NCI-H524 treated with DMSO at 0.1 percent for 48 hours (cell line): ENCODE data around the gene PRPF4.
"Not testable (repeated sequence)": the region's sequence is repeated elsewhere in the genome, so short reads cannot be mapped to it uniquely, and the experiment has no call there.

ENCODE experiments used
- DNase-seq: peaks from one replicate; lab custom pipeline; 2025; lab: John Stamatoyannopoulos, UW

Gene PRPF4

DNA sequence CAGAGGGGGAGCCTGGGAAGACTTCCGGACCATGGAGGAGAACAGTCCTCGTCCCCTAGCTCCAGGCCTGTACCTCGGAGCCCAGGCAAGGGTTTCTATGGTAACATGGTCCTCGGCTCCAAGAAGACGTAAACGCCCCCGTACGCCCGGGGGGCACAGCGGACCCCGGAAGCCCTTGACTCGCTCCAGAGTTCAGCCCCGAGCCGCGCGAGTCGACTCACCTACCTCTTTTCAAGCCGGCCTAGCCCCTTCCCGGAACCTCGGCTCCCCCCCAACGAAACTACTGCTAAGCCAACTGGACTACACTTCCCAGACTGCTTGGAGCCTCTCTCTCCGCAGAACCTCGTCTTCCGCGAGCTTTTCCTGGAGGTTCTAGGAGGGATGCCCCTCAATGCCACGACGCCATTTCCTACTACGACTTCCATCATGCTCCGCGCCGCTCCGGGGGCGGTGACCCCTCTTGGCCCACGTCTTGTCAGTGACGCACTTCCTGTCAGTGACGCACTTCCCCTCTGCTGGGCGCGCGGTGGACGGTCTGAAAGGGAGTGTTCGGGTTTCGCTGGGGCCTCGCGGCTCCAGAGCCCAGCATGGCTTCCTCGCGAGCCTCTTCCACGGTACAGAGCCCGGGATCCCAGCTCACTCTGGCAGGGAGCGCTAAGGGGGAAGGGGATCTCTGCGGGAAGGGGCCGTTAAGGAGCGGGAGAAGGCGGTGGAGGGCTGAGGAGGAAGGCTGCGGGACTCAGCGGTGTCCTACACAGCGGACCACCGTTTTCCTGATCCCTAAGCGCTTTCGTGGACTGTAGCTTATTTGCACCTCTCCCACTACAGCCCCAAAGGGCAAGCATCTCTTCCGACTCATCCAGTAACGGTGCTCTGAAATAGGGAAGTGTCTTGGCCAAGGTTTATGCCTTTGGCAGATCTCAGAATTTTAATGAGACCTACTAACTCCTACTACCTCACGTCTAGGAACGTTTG is at the start of gene PRPF4, which contains the start of gene CDC26:
PRPF4 (plus strand) TSS at position 502 of the 975 bp plus-strand sequence; CDS start at position 588, 86 bp downstream.
CDC26 (minus strand) TSS at position 416 of the 975 bp plus-strand sequence. CDS start 3,065 bp downstream, outside the sequence.
- peak; percentile 99 for DNase-seq

DNA sequence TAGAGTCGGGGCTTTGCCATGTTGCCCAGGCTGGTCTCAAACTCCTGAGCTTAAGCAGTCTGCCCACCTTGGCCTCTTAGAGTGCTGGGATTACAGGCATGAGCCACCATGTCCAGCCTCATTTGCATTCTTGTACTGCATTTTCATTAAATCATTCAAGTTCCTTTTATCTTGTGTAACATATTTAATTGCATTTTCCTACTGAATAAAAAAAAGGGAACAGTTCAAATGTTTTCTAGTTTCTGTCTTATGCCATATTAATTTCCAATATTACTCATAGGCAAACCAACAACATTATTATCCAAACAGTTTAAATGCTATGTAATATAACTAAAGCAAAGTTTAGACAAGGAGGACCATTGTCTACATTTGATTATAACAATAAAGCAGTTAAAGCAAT is 48.0 kb upstream of the PRPF4 start:
- no peak for DNase-seq

DNA sequence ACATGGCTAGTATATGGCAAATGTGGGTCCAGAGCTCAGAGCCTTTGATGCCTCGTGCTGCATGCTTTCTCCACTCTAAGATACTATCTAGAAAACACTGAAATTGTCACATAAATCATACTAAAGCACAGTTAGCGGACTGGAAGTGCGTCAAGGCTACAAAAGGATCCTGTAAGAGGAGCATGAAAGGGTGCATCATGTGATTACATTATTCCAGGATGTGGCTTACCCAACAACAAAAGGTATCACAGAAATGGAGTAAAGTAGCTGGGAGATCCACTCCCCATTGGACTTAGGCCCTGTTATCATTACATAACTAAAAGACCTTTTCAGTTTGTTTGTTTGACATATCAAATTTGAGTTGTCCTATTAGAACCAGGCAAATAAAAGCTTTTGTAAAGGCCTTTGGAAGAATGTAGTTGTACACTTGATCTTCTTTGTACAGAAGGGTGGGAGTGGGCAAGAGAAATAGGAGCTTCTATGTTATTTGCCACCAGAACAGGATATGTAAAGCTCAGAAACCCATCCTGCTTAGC is 47.3 kb upstream of the PRPF4 start:
- DNase-seq, result no peak

DNA sequence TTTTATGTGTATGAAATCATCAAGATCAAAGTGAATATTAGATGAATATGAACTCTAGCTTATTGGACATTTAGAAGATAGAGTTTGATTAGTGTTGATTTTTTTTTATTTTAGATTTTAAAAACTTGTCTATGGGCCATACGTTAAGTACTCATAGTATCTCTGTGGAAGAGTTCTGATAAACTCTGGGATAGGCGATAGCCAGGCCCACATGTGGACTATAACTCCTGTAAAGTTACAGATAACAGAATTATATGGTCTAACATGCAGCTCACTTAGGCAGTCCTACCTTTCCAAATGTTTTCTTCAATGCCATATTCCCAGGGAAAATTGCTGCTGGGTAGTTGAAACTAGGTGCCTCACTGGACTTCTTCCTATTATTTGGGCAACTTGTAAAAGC is 43.8 kb upstream of the PRPF4 start:
- DNase-seq, result no peak

DNA sequence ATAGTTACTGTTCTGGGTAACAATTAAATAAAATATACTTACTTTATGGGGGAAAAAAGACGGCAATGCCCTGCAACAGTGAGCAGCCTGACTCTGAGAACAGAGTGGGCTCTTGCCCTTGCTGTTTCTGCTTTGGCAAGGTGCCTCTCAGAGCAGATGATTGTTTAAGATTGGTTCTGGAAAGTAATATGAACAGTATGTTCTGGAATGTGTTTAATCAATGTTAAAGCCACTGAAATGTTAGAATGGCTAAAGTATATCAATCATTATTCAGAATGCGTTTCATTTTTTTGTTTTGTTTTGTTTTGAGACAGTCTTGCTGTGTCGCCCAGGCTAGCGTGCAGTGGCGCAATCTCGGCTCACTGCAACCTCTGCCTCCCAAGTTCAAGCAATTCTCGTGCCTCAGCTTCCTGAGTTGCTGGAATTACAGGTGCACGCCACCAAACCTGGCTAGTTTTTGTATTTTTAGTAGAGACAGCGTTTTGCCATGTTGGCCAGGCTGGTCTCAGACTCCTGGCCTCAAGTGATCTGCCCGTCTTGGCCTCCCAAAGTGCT is 39.7 kb upstream of the PRPF4 start:
- not testable (repeated sequence) for DNase-seq

DNA sequence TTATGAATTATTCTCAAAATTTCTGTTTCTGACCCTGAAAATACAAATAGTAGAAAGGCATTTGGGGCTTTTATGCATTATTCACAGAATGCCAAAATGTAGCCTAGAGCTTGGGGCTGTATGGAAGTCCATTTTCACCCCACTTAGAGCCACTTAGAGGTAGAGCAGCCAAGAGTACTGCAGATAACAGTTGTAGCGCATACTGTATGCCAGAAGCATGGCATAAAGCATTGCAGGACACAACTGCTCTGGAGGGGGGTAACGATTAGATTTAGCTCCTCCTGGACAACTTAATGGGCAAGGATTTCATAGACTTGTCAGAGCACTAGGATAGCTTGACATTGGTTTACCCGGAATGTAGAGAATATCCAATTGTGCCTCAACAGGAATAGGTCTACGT is 38.4 kb upstream of the PRPF4 start:
- DNase-seq, result no peak

DNA sequence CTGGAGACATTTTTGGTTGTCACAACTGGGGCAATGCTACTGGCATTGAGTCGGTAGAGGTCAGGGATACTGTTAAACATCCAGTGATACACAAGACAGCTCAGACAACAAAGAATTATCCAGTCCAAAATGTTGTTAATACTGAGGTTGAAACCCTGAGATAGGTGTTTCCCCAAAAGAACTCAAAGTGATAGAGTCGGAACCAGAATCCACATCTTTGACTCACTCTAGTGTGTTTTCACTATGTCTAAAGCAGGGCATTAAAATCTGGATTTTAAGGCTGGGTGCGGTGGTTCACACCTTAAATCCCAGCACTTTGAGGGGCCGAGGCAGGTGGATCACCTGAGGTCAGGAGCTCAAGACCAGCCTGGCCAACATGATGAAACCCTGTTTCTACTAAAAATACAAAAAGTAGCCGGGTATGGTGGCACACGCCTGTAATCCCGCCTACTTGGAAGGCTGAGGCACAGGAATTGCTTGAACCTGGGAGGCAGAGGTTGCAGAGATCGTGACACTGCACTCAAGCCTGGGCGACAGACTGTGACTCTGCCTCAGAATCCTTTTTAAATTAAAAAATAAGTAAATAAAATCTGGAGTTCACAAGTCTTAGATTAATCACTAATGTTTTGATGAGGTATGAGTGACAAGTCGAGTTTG is 37.1 kb upstream of the PRPF4 start:
- no peak for DNase-seq

DNA sequence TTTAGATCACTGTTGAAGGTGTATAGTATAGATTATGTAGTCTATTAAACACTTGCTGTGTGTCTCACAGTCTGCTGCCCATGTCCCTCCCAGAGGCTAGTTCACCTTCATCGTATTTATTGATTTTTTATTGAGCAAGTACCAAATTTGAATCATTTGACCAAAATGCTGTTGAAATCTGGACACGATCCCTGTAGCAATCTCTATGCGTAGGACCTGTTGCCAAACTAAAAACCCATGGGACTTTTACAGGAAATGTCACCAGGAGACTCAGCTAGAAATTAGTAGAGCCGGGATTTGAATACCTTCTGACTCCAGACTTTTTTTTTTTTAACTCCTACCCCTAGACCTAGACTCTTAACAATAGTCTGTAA is 36.6 kb upstream of the PRPF4 start:
- no peak for DNase-seq

DNA sequence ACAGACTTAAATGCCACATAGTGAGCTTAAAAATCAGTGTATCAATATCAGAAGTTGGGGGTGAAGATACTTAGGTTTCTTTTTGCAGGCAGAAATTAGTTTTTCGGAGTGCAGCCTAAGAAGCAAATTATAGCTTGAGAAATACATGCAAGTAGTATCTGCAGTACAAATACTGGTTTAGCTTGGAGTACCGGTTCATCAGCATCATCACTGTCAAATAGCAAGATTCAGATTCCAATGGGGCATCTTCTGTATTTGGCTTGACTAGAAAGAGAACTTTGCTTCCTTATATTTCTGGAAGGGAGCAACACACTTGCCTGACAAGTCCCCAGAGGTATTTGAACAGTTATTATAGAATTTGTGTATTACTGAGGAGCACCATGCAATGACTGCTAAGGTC is 34.3 kb upstream of the PRPF4 start:
- no peak for DNase-seq

DNA sequence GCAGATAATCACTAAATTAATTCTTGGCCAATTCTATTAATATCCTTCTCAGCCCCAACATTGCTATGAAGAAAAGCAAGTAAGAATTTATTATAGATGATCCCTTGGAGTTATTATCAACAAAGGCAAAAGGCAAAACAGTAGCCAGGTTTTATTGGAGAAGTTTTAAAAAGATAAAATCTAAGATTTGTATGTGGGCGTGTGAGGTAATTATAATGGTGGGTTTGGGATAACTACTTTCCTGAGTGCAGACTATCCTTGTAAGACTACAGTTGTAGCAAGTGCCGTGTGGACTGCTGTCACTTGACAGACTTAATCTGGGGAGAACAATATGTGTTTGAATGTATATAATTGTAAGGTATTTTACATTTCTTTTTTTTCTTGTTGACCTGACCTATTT is 30.9 kb upstream of the PRPF4 start:
- no peak for DNase-seq

DNA sequence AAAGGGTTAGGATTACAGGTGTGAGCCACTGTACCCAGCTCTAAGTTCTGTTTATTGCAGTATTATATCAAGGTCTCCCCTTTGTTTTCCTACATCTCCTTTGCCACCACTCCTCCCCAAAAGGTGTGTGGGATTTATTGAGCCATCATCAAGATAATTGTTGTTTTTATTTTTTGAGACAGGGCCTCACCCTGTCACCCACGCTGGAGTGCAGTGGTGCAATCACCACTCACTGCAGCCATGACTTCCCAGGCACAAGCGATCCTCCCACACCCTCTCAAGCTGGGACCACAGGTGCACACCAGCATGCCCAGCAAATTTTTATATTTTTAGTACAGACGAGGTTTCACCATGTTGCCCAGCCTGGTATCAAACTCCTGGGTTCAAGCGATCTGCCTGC is 29.6 kb upstream of the PRPF4 start:
- DNase-seq, result no peak

DNA sequence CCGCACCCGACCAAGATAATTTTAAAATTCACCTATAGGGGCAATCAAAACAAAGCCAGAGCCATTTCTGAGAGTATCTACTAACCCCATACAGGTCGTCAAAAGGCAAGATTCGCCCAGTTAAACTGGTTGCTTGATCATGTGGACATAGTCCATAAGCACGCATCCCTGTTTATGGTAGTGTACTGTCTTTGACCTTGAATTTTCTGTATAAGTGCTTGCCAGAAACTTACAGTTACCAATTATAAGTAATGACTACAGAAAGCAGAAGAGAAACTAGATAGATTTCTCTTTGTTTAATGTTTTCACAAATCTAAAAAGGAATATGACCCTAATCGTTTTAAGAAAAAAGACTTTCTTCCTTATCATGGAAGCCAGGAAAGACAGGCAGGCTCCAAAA is 28.5 kb upstream of the PRPF4 start:
- DNase-seq, result no peak

DNA sequence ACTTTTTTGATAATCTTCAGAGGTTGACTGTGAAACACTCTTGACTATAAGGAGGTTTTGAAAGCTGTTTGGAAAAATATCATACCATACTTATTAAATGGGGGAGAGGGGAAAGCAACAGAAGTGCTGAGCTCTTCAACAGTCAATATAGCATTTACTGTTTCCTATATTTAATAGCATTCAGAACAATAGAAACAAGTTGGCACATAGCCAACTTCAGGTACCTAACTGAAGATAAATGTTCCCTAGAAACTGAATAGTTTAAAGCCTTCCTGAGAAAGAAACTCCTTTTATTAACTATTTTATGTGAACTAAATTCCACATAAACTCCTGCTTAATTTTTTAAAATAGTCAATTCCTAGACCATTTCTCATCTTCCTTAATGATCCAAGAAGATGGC is 27.8 kb upstream of the PRPF4 start:
- no peak for DNase-seq

DNA sequence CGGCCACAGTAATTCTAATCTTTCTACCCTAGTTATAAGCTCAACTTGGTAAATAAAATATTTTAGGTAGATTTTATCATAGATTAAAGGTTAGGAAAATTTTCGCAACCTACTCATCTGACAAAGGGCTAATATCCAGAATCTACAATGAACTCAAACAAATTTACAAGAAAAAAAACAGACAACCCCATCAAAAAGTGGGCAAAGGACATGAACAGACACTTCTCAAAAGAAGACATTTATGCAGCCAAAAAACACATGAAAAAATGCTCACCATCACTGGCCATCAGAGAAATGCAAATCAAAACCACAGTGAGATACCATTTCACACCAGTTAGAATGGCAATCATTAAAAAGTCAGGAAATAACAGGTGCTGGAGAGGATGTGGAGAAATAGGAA is 25.8 kb upstream of the PRPF4 start:
- DNase-seq, result not testable (repeated sequence)

DNA sequence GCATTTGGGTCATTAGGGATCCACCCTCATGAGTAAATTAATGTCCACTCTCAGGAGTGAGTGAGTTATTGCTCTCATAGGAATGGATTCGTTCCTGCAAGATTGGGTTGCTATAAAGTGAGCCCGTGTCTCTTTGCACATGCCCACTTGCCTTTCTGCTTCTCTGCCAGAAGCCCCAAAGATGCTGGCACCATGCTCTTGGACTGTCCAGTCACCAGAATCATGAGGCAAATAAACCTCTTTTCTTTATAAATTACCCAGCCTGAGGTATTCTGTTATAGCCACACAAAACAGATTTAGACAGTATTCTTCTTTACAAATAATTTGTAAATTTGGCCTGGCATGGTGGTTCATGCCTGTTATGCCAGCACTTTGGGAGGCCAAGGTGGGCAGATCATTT is 24.7 kb upstream of the PRPF4 start:
- no peak for DNase-seq

DNA sequence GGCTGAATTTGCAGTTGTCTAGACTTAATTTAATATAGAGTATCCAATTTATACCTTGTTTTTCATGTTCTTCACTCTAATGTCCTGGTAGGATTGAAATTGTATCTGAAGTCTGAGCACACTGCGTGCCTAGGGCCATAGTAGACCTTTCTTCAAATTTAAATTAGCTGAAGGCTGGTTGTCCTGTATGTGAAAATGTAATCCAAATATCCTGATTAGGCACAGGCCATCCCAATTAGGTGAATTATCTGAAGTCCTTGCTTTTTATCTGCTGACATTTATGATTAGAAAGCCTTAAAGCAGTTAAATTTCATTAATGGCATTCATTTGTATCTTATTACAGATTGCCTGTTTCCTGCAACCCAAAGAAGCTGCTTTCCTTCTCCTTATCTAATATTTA is 20.5 kb upstream of the PRPF4 start:
- no peak for DNase-seq

DNA sequence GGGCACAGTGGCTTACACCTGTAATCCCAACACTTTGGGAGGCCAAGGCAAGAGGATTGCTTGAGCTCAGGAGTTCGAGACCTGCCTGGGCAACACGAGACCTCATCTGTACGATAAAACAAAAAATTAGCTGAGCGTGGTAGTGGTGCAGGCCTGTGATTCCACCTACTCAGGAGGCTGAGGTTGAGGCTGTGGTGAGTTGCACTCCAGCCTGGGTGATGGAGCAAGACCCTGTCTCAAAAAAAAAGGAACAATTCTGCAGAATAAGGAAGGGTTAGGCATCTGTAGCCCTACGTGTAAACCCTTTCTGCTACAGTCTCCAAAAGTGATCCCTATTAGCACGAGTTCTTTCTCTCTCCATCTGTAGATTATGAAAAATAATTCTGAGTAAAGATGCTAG is 20.0 kb upstream of the PRPF4 start:
- no peak for DNase-seq

DNA sequence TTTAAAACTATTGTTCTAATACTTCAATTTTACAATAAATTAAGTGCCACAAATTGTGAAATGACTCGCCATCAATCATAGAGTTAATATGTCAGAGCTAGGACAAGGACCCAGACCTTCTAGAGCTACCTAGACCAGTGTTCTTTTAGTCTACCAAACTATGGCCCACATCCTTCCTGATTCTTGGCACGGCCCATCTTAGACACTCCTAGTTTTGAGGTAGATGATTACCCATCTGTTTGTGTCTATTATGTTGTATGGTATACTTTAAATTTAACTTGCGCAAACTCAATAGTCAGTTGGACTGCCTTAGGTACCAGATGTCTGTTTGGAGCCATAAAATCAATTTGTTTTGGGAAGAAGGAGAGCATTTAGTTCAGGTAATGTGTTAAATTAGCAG is 17.6 kb upstream of the PRPF4 start:
- DNase-seq, result no peak

DNA sequence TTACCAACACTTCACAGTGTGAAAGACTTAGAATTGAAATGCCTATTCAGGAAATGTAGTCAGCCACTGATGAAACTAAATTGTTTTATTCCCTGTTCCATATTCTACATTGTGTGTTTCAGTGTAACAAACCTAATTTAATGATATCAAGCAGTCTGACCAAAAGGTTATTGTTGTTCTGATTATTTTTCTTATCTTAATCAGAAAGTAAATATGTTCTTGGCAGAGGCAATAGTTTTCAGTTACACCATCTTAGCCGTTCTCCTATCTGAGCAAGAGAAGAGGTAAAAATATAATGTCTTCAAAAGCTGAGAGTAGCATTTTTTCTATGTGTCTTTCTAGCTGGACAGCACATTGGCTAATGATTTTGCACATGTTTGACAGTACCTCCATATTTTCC is 17.2 kb upstream of the PRPF4 start:
- no peak for DNase-seq

DNA sequence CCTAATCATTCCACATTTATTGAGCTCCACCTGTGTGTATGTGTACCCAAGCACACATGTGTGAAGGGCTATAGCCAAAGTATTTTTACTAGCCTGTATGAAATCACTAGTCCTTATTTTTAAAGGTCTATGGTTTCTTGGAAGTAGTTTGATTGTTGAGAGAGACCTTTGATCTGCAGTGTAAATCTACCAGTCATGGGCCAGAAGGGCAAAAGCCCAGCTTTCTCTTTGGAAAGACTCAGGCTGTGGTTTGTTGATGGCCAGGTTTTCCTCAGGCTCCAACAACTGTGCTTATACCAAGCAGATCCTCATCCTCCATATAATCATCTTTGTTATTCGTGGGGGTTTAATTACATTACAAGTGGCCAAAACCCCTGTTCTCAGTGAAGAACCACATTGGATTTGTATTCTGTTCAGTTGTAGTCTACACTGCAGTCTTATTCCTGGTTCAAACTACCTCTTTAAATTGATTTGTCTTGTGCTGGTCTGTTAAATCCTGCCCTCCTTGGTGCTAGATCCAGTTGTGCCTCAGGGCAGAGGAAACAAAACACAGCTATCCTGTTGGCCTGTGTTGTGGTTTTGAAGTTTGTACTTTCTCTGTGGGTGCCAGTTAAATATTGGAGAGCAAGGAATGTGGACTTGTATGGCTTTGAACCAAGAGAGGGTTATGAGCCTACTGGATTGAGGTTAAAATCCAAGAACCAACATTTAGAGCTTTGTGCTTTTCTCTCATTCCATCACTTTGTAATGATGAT is 13.4 kb upstream of the PRPF4 start:
- no peak for DNase-seq

DNA sequence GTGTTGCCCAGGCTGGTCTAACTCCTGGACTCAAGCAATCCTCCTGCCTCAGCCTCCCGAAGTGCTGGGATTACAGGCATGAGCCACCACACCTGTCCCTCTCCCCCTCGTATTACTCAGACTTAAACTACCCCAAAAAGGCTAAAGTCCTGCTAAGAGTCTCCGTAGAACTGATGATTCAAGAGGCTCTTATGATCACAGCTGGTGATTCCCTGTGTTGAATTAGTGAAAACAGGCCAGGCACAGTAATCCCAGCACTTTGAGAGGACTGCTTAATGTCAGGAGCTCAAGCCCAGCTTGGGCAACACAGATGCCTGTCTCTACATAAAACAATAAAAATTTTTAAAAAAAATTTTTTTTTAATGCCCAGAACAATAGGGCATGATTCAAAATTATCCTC is 9.3 kb upstream of the PRPF4 start:
- DNase-seq, result peak; percentile 68
